ENCODE data around the gene NRXN2.

DNA sequence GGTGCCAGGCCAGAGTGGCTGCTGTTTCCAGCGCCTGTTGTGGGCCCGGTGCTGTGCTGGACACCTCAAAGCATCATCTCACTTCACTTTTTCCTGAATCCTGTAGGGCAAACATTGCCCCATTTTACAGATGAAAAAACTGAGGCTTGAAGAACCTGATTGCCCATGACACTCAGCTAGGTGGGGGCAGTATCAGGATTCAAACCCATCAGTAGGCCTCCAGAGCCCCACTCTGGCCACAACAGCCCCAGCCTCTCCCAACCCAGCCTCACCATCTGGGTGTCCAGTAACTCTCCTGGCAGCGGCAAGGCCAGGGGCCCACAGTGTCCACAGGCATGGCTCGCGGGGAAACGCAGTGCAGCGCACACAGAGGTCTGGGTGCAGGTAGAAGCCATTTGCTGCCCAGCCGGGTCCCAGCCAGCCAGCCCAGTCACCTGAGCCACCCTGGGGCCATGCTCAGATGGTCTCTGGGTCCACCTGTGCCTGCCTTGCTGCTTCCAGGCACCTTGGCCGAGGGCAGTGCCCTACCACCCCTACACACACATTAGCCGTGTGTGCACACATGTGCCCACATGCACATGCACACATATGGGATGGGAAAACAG lies 120.4 kb downstream of the NRXN2 start:
- TF ChIP-seq TAF1 (IDR thresholded peaks at IDR 0.05; ENCODE audit: borderline replicate concordance, insufficient read depth, low read length): no peak
- no peak for TF ChIP-seq POLR2AphosphoS5 (IDR thresholded peaks at IDR 0.05; ENCODE audit: low read depth, low read length)
- no peak for TF ChIP-seq SIN3A (IDR thresholded peaks at IDR 0.05; ENCODE audit: borderline replicate concordance, insufficient read depth, low read length)
